Activated CD8-positive, alpha-beta T cell treated with anti-CD3 and anti-CD28 coated beads, Interleukin-2, amount 10 ng/mL, durations not matched to agents 7 days and 5 days (primary cell): ENCODE data around the gene PSORS1C1. TPM values are rescaled to one million over a fixed set of nuclear protein-coding genes. Genes with fewer than 3 reads are reported as not detected.
A peak's percentile ranks its signal among the peaks of the same experiment; 100 is the strongest.

Experiments used
- ATAC-seq: fragments of 150-1000 bp; cut with Tn5 transposase; one replicate; pipeline ENCODE4 v1.10.0; 2021; ENCODE audit warnings: moderate library complexity
- CTCF ChIA-PET: fragments of 350-600 bp; sonication (Branson Sonifier 250); formaldehyde crosslinking; loops from one replicate; lab custom pipeline; 2021; ENCODE audit warnings: antibody characterized with exemption; lab: Charles Lee
- POLR2A ChIA-PET: fragments of 350-600 bp; sonication (Branson Sonifier 250); formaldehyde crosslinking; loops from one replicate; lab custom pipeline; 2021; ENCODE audit warnings: antibody characterized with exemption; lab: Charles Lee
- DNase-seq: peaks from one replicate; pipeline ENCODE4 v3.0.0-alpha.2; 2020
- H3K27ac Mint-ChIP-seq: one replicate; pipeline ENCODE4 v1.8.0; 2021; ENCODE audit warnings: mild to moderate bottlenecking, mixed read lengths
- H3K27me3 Mint-ChIP-seq: one replicate; pipeline ENCODE4 v1.8.0; 2021; ENCODE audit warnings: low read depth, mixed read lengths
- H3K36me3 Mint-ChIP-seq: one replicate; pipeline ENCODE4 v1.8.0; 2021; ENCODE audit warnings: low read depth, mixed read lengths
- H3K4me1 Mint-ChIP-seq: one replicate; pipeline ENCODE4 v1.8.0; 2021; ENCODE audit warnings: low read depth, mixed read lengths
- H3K4me3 Mint-ChIP-seq: one replicate; pipeline ENCODE4 v1.8.0; 2021; ENCODE audit warnings: mild to moderate bottlenecking, mixed read lengths
- H3K9me3 Mint-ChIP-seq: one replicate; pipeline ENCODE4 v1.8.0; 2022; ENCODE audit warnings: mixed read lengths; ENCODE audit not compliant: insufficient read depth
- total RNA-seq, 2 experiments: library from RNA; stranded (reverse); gene quantifications; one replicate each; pipeline ENCODE4 v1.2.3, GENCODE V29; 2021

Gene PSORS1C1
- total RNA-seq, 2 experiments from 2014 or later: not detected

DNA sequence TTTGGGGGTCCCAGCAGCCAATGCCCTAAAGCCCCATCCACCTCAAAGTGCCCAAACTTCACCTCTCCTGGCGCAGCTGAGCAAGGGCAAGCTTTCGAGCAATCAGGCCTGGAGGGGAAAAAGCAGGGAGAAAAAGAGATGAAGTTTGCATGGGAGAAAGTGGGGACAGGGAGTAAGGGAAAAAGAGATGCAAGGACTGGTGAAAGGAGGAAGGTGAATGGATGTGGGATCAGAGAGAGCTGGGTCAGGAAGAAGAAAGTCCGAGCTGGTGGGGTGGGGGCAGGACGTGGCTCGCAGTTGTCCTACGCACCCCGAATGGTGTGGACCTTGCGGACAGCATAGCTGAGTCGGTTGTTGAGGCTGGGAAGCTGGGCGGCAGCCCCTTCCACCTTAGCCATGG is 30.8 kb downstream of the PSORS1C1 start:
- Mint-ChIP-seq H3K27ac (no peak overlapping the region), H3K9me3 (no peaks in the 10 kb centered on the region), H3K4me1 (no peaks in the 10 kb centered on the region), H3K36me3 (peaks cover 8% of the 10 kb centered on the region), H3K4me3 (no peak overlapping the region), H3K27me3 (no peaks in the 10 kb centered on the region)
- DNase-seq: no peak
- CTCF ChIA-PET: interaction anchor here (1.0 to 2.0 kb wide), 3 partner anchors 16 to 221 kb away, joined by 3 to 4 read pairs (median 4); no protein-coding TSS in a partner anchor
- ATAC-seq: no peak
- POLR2A ChIA-PET: interaction anchor here (1.0 kb wide), 1 partner anchor 15 kb away, joined by 5 read pairs; no protein-coding TSS in a partner anchor

DNA sequence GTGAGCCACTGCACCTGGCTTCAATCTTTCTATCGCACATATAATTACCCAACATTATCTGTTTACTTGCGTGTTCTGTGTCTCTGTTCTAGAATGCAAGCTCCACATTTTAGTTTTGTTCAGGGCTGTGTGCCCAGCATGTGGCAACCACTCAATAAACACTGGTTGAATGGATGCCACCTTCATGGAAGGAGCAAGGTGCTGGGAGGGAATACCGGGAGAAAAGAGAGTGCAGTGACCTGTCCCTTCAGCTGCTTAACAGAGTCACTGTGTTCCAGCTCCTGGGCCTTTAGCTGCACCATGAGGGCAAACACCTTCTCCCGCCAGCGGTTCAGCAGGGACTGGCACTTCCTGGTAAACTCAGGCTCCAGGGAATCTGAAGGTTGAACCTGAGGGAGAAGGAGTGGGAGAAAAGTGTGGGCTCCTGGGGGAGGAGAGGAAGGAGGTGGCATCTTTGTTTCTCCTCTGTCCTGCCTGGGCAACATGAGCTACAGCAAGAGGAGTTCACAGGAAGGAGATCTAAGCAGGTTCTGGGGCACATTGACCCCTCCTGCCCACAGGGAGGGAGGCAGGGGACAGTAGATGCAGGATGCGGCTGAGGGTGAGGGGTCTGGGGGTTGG is 35.3 kb downstream of the PSORS1C1 start:
- H3K4me1 Mint-ChIP-seq: no peaks in the 10 kb centered on the region

DNA sequence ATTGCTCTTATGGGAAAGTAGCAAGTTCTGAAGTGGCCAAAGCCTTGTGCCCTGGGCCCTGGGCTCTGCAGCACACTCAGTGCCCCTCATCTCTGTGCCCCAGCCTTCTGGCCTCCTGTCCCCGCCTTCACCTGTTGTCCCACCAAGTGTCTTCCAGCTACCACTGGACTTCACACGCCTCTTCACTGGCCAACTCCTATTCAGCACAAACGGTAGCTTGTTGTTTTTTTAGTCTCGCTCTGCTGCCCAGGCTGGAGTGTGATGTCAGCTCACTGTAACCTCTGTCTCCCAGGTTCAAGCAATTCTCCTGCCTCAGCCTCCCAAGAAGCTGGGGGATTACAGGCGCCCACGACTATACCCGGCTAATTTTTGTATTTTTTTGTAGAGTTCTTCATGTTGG is 38.2 kb downstream of the PSORS1C1 start:
- ChIA-PET CTCF (interaction anchor here (0.7 kb wide), 2 partner anchors 14 to 214 kb away, joined by 3 read pairs; partner anchors contain the start of gene PSORS1C2), POLR2A (no interaction called here)
- ATAC-seq (no peak), DNase-seq (no peak)
- H3K9me3 Mint-ChIP-seq: no peaks in the 10 kb centered on the region
- H3K4me3 Mint-ChIP-seq: no peak overlapping the region
- peak overlapping the region; percentile 52 for H3K27ac Mint-ChIP-seq
- H3K4me1 Mint-ChIP-seq: peaks cover 12% of the 10 kb centered on the region
- no peaks in the 10 kb centered on the region for H3K27me3 Mint-ChIP-seq
- H3K36me3 Mint-ChIP-seq: peaks cover 19% of the 10 kb centered on the region

More for the DNA sequence above, 35.3 kb downstream of the PSORS1C1 start:
- Mint-ChIP-seq H3K36me3 (peaks cover 16% of the 10 kb centered on the region), H3K4me3 (no peak overlapping the region), H3K27ac (no peak overlapping the region), H3K9me3 (no peaks in the 10 kb centered on the region), H3K27me3 (no peaks in the 10 kb centered on the region)
- ATAC-seq: no peak
- POLR2A ChIA-PET: no interaction called here
- CTCF ChIA-PET: no interaction called here
- no peak for DNase-seq

DNA sequence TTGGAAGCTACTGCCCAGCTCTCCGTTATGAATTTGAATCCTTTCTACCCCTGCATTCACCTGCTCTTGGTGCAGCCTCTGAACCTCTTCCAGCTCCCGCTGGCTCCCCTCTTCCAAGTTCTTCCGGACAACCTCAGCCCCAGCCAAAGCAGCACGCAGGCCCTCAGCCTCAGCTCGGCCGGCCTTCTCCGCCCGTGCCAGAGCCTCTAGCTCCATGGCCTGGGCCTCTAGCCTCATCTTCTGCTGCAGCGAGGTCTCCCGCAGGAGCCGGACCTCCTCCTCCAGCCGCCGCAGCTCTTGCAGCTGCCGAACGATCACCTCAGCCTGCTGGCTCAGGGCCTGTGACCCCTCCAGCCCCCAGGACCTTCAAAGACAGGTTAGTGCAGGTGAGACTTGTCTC is 39.8 kb downstream of the PSORS1C1 start:
- no peaks in the 10 kb centered on the region for H3K27me3 Mint-ChIP-seq
- POLR2A ChIA-PET: no interaction called here
- H3K9me3 Mint-ChIP-seq: no peaks in the 10 kb centered on the region
- peaks cover 14% of the 10 kb centered on the region for H3K4me1 Mint-ChIP-seq
- ATAC-seq: no peak
- CTCF ChIA-PET: interaction anchor here (1.3 kb wide), 1 partner anchor 212 kb away, joined by 3 read pairs; no protein-coding TSS in a partner anchor
- DNase-seq: no peak
- no peak overlapping the region for H3K27ac Mint-ChIP-seq
- H3K4me3 Mint-ChIP-seq: no peak overlapping the region
- peaks cover 33% of the 10 kb centered on the region for H3K36me3 Mint-ChIP-seq

DNA sequence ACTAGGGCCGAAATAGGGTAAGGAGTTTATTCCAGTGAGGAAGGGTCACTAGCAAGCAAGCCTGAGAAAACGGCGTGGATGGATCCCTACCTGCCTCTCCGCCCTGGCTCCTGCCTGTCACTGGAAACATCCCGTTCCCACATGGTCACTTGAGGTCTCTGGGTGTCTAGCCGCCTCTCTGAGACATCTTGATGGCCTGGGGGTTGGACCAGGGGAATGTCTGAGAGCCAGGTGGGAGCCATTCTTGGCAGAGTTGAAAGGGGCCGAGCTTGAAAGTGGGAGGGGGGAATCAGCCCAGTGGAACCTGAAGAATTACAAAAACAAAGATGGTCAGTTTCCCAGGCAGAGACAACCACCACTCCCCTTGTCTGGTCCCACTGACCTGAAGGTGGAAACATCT is 42.0 kb downstream of the PSORS1C1 start:
- ChIA-PET CTCF (interaction anchor here (4.0 kb wide), 1 partner anchor 210 kb away, joined by 21 read pairs; no protein-coding TSS in a partner anchor), POLR2A (no interaction called here)
- H3K4me3 Mint-ChIP-seq: peak overlapping the region; percentile 91
- H3K27ac Mint-ChIP-seq: no peak overlapping the region
- H3K36me3 Mint-ChIP-seq: peaks cover 43% of the 10 kb centered on the region
- peaks cover 34% of the 10 kb centered on the region for H3K4me1 Mint-ChIP-seq
- no peaks in the 10 kb centered on the region for H3K9me3 Mint-ChIP-seq
- no peak for DNase-seq
- H3K27me3 Mint-ChIP-seq: no peaks in the 10 kb centered on the region
- no peak for ATAC-seq

DNA sequence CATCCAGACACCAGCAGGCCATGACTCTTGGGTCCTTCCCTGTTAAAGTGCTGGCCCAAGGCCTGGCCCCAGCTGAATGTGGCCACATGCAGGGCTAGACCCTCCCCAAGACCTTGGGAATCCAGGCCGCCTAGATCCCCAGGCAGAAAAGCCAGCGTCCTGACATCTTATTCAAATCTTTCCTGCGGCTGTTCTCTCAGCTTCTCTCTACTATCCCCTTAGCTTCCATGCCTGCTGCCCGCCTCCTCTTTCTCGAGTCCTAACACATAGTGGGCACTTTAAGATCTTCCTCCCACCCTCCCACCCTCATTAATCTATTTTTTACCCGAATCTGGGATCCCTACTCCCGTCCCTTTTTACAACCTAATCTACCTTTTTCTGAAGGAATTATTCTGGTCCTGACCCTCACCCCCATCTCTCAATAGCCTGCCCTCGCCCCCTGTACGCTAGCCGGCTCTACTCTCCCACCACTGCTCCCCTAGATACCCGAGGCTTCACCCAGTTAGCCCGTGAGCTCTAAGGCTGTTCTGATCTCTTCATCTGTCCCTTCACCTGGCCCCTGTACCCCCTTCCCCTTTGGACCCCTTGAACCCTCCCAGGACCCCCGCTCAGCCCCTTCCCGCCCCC is 43.0 kb downstream of the PSORS1C1 start, which contains the start of gene CCHCR1:
Gene CCHCR1 (minus strand): TSS at position 290 of the 627 bp plus-strand sequence. CDS start 202 bp downstream, at position 88.
- H3K27me3 Mint-ChIP-seq: no peaks in the 10 kb centered on the region

DNA sequence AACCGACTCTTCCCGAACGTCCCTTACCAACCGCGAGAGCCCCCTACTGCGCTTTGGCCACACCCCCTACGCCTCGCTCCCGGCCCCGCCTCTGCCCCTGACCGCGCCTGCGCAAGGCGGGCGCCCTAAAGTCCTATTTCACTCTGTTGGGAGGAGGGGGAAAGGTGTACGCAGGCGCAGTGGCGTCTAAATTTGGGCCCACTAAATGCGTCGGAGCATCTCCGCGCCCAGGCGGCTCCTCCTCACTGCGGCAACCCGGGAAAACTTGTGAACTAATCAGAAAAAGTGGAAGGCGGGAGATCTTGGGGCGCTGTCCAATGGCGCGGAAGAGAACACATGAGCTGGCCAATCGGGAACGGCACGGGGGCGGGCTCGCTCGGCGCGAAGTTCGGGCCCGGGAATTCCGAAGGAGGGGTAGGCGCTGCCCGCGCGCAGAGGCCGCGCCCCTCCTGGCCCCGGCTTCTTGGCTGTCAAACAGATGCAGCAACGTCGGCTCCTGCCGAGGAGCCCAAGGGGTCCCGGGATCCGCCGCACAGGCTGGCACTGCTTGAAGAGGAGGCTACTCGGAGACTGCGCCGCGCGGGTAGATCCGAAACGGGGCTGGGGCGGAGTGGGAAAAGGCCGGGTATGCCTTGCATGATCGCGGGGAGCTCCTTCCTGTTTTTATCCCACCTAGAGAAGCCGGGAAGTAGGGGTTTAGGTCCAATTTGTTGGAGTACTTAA is 43.7 kb downstream of the PSORS1C1 start, which contains the start of gene TCF19:
Gene TCF19 (plus strand): TSS at position 450 of the 723 bp plus-strand sequence. CDS start 881 bp downstream, outside the sequence.
- ChIA-PET POLR2A (interaction anchor here (0.6 to 1.6 kb wide), 8 partner anchors 11 to 470 kb away, joined by 3 to 7 read pairs (median 3); no protein-coding TSS in a partner anchor), CTCF (interaction anchor here (0.8 to 4.0 kb wide), 11 partner anchors 10 to 241 kb away, joined by 3 to 21 read pairs (median 4); no protein-coding TSS in a partner anchor)
- Mint-ChIP-seq H3K36me3 (peaks cover 57% of the 10 kb centered on the region), H3K27me3 (no peaks in the 10 kb centered on the region), H3K4me3 (peak within 1 kb of the TSS; percentile 91), H3K4me1 (peaks cover 40% of the 10 kb centered on the region), H3K27ac (peak within 1 kb of the TSS; percentile 81), H3K9me3 (no peaks in the 10 kb centered on the region)
- peak; percentile 100 for DNase-seq
- ATAC-seq: peak; percentile 95

More for the DNA sequence above, 43.0 kb downstream of the PSORS1C1 start, which contains the start of gene CCHCR1:
- ATAC-seq: peak; percentile 43
- Mint-ChIP-seq H3K36me3 (peaks cover 52% of the 10 kb centered on the region), H3K27ac (peak within 1 kb of the TSS; percentile 81), H3K4me1 (peaks cover 38% of the 10 kb centered on the region), H3K4me3 (peak within 1 kb of the TSS; percentile 91), H3K9me3 (no peaks in the 10 kb centered on the region)
- DNase-seq: no peak
- CTCF ChIA-PET: interaction anchor here (0.9 to 4.0 kb wide), 8 partner anchors 10 to 242 kb away, joined by 3 to 21 read pairs (median 5); no protein-coding TSS in a partner anchor
- POLR2A ChIA-PET: interaction anchor here (0.6 to 1.4 kb wide), 2 partner anchors 24 to 243 kb away, joined by 3 read pairs; no protein-coding TSS in a partner anchor

DNA sequence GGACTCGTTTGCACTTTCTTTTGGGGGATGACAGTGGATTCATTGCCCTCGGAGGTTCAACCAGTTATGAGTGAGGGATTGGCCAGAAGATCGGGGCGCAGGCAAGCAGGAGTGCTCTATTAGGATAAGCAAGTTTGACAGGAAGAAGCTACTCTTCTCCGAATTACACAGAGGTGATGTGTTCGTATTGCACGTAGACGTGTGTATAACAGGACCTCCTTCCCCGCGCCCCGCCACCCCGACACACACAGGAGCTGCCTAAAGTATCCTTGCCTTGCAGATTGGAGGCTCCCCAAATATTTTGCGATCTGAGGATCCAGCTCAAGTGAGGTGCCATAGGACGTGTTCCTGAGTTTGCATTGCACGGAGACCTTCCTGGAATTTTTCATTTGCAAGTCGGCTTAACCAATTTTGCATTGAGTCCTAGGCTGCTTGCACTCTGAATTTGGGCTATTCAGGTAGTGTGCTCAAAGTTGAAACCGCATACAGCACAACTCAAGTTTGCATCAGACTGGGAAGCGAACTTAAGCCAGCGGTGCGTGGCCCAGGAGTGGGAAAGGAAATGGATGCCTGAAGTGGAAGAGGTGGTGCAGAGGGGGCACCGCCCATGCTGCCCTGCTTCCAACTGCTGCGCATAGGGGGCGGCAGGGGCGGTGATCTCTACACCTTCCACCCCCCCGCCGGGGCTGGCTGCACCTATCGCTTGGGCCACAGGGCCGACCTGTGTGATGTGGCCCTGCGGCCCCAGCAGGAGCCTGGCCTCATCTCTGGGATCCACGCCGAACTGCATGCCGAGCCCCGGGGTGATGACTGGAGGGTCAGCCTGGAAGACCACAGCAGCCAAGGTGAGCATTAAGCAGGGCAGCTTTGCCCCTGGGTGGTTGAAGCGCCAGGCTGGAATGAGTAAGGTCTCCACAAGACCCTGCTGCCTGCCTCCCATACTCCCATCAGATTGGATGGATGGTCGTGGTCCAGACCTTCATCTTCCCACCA is 44.6 kb downstream of the PSORS1C1 start:
- H3K4me1 Mint-ChIP-seq: peaks cover 45% of the 10 kb centered on the region
- no peaks in the 10 kb centered on the region for H3K9me3 Mint-ChIP-seq
- H3K4me3 Mint-ChIP-seq: peak overlapping the region; percentile 91
- H3K27me3 Mint-ChIP-seq: no peaks in the 10 kb centered on the region
- DNase-seq (peak; percentile 55), ATAC-seq (peak; percentile 22)
- POLR2A ChIA-PET: interaction anchor here (0.6 to 1.6 kb wide), 10 partner anchors 10 to 471 kb away, joined by 3 to 7 read pairs (median 3); no protein-coding TSS in a partner anchor
- H3K36me3 Mint-ChIP-seq: peaks cover 62% of the 10 kb centered on the region
- peak overlapping the region; percentile 81 for H3K27ac Mint-ChIP-seq
- CTCF ChIA-PET: interaction anchor here (0.8 to 4.0 kb wide), 13 partner anchors 11 to 240 kb away, joined by 3 to 21 read pairs (median 4); partner anchors contain the start of gene PSORS1C2

DNA sequence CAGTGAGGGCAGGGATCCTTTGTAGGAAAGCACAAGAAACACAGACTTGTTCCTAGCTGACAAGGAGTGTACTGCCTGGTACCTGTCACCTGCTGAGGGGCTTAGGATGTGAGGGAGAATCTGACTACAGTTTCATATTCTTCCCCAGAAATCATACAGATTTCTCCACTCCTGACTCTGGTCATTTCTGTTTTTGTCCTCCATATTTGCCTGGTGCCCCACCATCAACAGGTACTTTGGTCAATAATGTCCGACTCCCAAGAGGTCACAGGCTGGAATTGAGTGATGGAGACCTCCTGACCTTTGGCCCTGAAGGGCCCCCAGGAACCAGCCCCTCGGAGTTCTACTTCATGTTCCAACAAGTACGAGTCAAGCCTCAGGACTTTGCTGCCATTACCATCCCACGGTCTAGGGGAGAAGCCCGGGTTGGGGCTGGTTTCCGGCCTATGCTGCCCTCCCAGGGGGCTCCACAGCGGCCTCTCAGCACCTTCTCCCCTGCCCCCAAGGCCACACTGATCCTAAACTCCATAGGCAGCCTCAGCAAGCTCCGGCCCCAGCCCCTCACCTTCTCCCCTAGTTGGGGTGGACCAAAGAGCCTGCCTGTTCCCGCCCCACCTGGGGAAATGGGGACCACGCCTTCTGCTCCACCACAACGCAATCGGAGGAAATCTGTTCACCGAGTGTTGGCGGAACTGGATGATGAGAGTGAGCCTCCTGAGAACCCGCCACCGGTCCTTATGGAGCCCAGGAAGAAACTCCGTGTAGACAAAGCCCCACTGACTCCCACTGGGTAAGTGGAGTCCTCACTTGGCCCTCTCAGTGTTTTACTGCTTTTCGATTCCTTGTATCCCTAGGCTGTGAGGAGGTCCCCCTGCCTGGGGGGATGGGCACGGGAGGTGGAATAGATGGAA is 46.9 kb downstream of the PSORS1C1 start:
- CTCF ChIA-PET: interaction anchor here (1.4 kb wide), 1 partner anchor 205 kb away, joined by 4 read pairs; no protein-coding TSS in a partner anchor
- H3K36me3 Mint-ChIP-seq: peaks cover 59% of the 10 kb centered on the region
- POLR2A ChIA-PET: no interaction called here
- no peak for DNase-seq
- peak overlapping the region; percentile 27 for H3K4me3 Mint-ChIP-seq
- H3K9me3 Mint-ChIP-seq: no peaks in the 10 kb centered on the region
- no peak overlapping the region for H3K27ac Mint-ChIP-seq
- no peaks in the 10 kb centered on the region for H3K27me3 Mint-ChIP-seq
- ATAC-seq: no peak
- H3K4me1 Mint-ChIP-seq: peaks cover 43% of the 10 kb centered on the region
